Keratinocyte (primary cell): ENCODE measurements around the gene RXRA.

Experiments used
- CTCF ChIP-seq, 3 experiments: IDR thresholded peaks in 1 of 3; conservative IDR thresholded peaks in 1 of 3; optimal IDR thresholded peaks in 1 of 3; 2 replicates in 2 of 3; 3 replicates in 1 of 3; pipeline versions ENCODE3 to v1.5.1; 2011; ENCODE audit warnings: low read length in 3 of 3, mild to moderate bottlenecking in 3 of 3, moderate library complexity in 2 of 3, control low read depth in 1 of 3, inconsistent platforms in 1 of 3; ENCODE audit not compliant: insufficient read depth in 2 of 3; ENCODE audit errors: extremely low read depth in 1 of 3
- EZH2 ChIP-seq: IDR thresholded peaks from one replicate; pipeline ENCODE4 v1.6.1; 2012; ENCODE audit warnings: inconsistent platforms, mild to moderate bottlenecking, low read length, moderate library complexity

GRCh38 chr9:134285215-134285845, 40.9 kb upstream of the RXRA start:
- TF ChIP-seq CTCF (optimal IDR thresholded peaks at IDR 0.05 in 1 of 3, IDR thresholded peaks at IDR 0.05 in 1 of 3, conservative IDR thresholded peaks at IDR 0.05 in 1 of 3; ENCODE audit: extremely low read depth in 1 of 3, insufficient read depth in 2 of 3, low read length in 3 of 3) (no peak), EZH2 (no peak)
